Prostate gland (tissue), 2 donors: ENCODE results near the gene SRGAP1. TPM values are rescaled to one million over a fixed set of nuclear protein-coding genes. Genes with fewer than 3 reads are reported as not detected.
"Not testable (repeated sequence)": the region's sequence is repeated elsewhere in the genome, so short reads cannot be mapped to it uniquely, and the experiment has no call there.

ENCODE experiments used
- DNase-seq: peaks from one replicate; pipeline ENCODE4 v3.0.0-alpha.2; 2019; ENCODE audit warnings: low spot score
- H3K27ac ChIP-seq, 2 donors: fragments of 200-600 bp; sonication (generic); 2 replicates each; pipeline ENCODE4 v1.5.1; 2017 to 2019
- H3K27me3 ChIP-seq: fragments of 200-600 bp; sonication (generic); replicated peaks from 2 replicates; pipeline ENCODE4 v1.5.1; 2019; ENCODE audit not compliant: insufficient read depth
- H3K36me3 ChIP-seq, 2 donors: fragments of 200-600 bp; sonication (generic); 1 replicate in 1 of 2; 2 replicates in 1 of 2; pipeline versions ENCODE4 v1.5.1 to v1.8.1; 2017 to 2019
- H3K4me1 ChIP-seq: fragments of 200-600 bp; sonication (generic); replicated peaks from 2 replicates; pipeline ENCODE4 v1.5.1; 2019
- H3K4me3 ChIP-seq, 2 donors: fragments of 200-600 bp; sonication (generic); 2 replicates each; pipeline ENCODE4 v1.5.1; 2017 to 2019
- H3K9me3 ChIP-seq: fragments of 200-600 bp; sonication (generic); 2 replicates; pipeline ENCODE4 v1.5.1; 2017
- POLR2A ChIP-seq: fragments of 450-650 bp; IDR thresholded peaks from one replicate; pipeline ENCODE4 v1.6.1; 2016; ENCODE audit warnings: antibody characterized with exemption, mild to moderate bottlenecking
- POLR2AphosphoS5 ChIP-seq: sonication (generic); formaldehyde crosslinking; IDR thresholded peaks from one replicate; pipeline ENCODE4 v1.6.1; 2017; ENCODE audit warnings: antibody characterized with exemption
- WGBS: methylation state at CpG from one replicate; pipeline ENCODE4 v1.1.5; 2018; 5-methylcytosine and 5-hydroxymethylcytosine counted together
- intact Hi-C: fragments of 100-400 bp; cut with DNase I; formaldehyde crosslinking; loops from one replicate; pipeline ENCODE4 v1.14.2; 2022
- total RNA-seq, 2 donors: library from RNA; depleted of rRNA; stranded (reverse); fragments of >200 nt; gene quantifications; one replicate each; pipeline ENCODE4 v1.1.0, GENCODE V29; 2016
- TF ChIP-seq, protein P1 (sequence below), 4 experiments: fragments of 200-600 bp in 2 of 4; fragments of 450-650 bp in 2 of 4; sonication (generic) in 2 of 4; IDR thresholded peaks; 1 replicate in 3 of 4; 2 replicates in 1 of 4; pipeline ENCODE4 v1.5.1; 2016 to 2019; ENCODE audit warnings: antibody characterized with exemption in 4 of 4, mild to moderate bottlenecking in 2 of 4, moderate library complexity in 2 of 4

SRGAP1 gene
- total RNA-seq, 2 donors from 2014 or later: 4.6 to 16.1 TPM

GRCh38 chr12:64154677-64155076, 310.2 kb downstream of the SRGAP1 start:
- intact Hi-C loops: no loop called here
- no peak for DNase-seq
- Histone ChIP-seq H3K36me3 (no peaks in the 10 kb centered on the region), H3K4me3 (no peak overlapping the region), H3K4me1 (no peaks in the 10 kb centered on the region), H3K9me3 (no peaks in the 10 kb centered on the region), H3K27me3 (no peaks in the 10 kb centered on the region), H3K27ac (no peak overlapping the region)
- TF ChIP-seq, protein P1, sequence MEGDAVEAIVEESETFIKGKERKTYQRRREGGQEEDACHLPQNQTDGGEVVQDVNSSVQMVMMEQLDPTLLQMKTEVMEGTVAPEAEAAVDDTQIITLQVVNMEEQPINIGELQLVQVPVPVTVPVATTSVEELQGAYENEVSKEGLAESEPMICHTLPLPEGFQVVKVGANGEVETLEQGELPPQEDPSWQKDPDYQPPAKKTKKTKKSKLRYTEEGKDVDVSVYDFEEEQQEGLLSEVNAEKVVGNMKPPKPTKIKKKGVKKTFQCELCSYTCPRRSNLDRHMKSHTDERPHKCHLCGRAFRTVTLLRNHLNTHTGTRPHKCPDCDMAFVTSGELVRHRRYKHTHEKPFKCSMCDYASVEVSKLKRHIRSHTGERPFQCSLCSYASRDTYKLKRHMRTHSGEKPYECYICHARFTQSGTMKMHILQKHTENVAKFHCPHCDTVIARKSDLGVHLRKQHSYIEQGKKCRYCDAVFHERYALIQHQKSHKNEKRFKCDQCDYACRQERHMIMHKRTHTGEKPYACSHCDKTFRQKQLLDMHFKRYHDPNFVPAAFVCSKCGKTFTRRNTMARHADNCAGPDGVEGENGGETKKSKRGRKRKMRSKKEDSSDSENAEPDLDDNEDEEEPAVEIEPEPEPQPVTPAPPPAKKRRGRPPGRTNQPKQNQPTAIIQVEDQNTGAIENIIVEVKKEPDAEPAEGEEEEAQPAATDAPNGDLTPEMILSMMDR (IDR thresholded peaks at IDR 0.05): no peak
- TF ChIP-seq POLR2A: no peak
- 82% methylated on average over 2 of the region's 2 CpGs for WGBS

GRCh38 chr12:64157110-64157509, 312.6 kb downstream of the SRGAP1 start:
- H3K36me3 ChIP-seq: no peaks in the 10 kb centered on the region
- DNase-seq: no peak
- H3K4me3 ChIP-seq: no peak overlapping the region
- intact Hi-C loops: no loop called here
- WGBS: 100% methylated on average over 2 of the region's 2 CpGs
- no peaks in the 10 kb centered on the region for H3K4me1 ChIP-seq
- H3K27ac ChIP-seq: no peak overlapping the region
- H3K27me3 ChIP-seq: no peaks in the 10 kb centered on the region
- H3K9me3 ChIP-seq: no peaks in the 10 kb centered on the region
- no peak for TF ChIP-seq POLR2AphosphoS5
- TF ChIP-seq, protein P1 (IDR thresholded peaks at IDR 0.05): no peak

DNA sequence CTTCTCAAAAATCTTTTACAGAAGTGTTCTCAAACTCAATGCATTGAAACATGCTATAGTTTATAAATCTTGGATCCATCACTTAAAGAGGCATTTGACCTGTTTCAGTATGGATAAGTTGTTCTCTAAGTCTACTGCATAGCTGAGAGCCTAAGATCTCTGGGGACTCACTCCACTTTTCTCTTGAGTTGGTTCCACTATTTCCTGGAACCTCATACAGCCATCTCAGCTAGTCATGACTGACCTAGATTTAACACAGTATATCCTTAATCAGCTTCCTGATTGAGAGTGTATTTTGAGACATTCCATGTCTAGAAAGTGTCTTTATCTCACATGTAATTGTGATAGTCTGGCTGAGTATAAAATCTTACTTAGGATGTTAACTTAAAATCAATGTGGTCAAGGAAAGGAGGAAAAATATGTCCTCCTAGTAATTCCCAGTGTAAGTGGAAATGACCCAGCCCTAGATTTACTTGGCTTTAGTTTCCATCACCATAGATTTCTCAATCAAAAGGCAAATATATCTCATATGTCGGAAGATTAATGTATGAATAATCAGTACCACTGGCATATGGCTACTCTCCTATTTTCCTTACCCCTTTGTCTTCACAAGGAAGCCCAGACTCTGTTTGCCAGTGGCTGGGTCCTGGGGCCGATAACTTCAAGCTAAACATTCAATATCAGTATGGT, 315.7 kb downstream of the SRGAP1 start:
- Histone ChIP-seq H3K36me3 (no peaks in the 10 kb centered on the region), H3K4me1 (no peaks in the 10 kb centered on the region), H3K27me3 (no peaks in the 10 kb centered on the region), H3K9me3 (no peaks in the 10 kb centered on the region), H3K27ac (no peak overlapping the region), H3K4me3 (no peak overlapping the region)
- no peak for TF ChIP-seq POLR2A
- TF ChIP-seq, protein P1 (IDR thresholded peaks at IDR 0.05): no peak
- no peak for TF ChIP-seq POLR2AphosphoS5
- intact Hi-C loops: no loop called here
- 89% methylated on average over 2 of the region's 2 CpGs for WGBS
- DNase-seq: no peak

GRCh38 chr12:64160711-64161060, 316.2 kb downstream of the SRGAP1 start:
- intact Hi-C loops: no loop called here

DNA sequence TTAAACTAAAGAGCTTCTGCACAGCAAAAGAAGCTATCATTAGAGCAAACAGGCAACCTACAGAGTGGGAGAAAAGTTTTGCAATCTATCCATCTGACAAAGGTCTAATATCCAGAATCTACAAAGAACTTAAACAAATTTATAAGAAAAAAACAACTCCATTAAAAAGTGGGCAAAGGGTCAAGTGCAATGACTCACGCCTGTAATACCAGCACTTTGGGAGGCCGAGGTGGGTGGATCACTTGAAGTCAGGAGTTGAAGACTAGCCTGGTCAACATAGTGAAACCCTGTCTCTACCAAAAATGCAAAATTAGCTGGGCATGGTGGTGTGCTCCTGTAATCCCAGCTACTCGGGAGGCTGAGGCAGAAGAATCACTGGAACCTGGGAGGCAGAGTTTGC, 322.1 kb downstream of the SRGAP1 start:
- H3K27me3 ChIP-seq, H3K36me3 ChIP-seq, H3K4me3 ChIP-seq, H3K9me3 ChIP-seq, DNase-seq, H3K4me1 ChIP-seq, intact Hi-C loops, H3K27ac ChIP-seq: not testable (repeated sequence)
- 88% methylated on average over 3 of the region's 3 CpGs for WGBS

More at GRCh38 chr12:64160711-64161060, 316.2 kb downstream of the SRGAP1 start:
- DNase-seq: no peak
- 81% methylated on average over 2 of the region's 2 CpGs for WGBS
- H3K36me3 ChIP-seq: no peaks in the 10 kb centered on the region
- no peak overlapping the region for H3K27ac ChIP-seq
- TF ChIP-seq, protein P1 (IDR thresholded peaks at IDR 0.05): no peak
- TF ChIP-seq POLR2A (no peak), POLR2AphosphoS5 (no peak)
- no peaks in the 10 kb centered on the region for H3K27me3 ChIP-seq
- no peak overlapping the region for H3K4me3 ChIP-seq
- no peaks in the 10 kb centered on the region for H3K4me1 ChIP-seq
- no peaks in the 10 kb centered on the region for H3K9me3 ChIP-seq

DNA sequence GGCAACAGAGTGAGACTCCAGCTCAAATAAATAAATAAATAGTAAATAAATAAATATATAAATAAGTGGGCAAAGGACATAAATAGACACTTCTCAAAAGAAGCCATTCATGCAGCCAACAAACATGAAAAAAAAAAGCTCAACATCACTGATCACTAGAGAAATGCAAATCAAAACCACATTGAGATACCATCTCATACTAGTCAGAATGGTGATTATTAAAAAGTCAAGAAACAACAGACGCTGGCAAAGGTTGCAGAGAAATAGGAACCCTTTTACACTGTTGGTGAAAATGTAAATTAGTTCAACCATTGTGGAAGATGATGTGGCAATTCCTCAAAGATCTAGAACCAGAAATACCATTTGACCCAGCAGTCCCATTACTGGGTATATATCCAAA, 322.5 kb downstream of the SRGAP1 start:
- H3K9me3 ChIP-seq, DNase-seq, H3K4me1 ChIP-seq, H3K4me3 ChIP-seq, H3K27me3 ChIP-seq, H3K36me3 ChIP-seq, intact Hi-C loops, H3K27ac ChIP-seq: not testable (repeated sequence)
- WGBS: 91% methylated on average over 1 of the region's 1 CpG
